Brain microvascular endothelial cell (primary cell): ENCODE results near the gene NAA25.

ENCODE experiments used
- DNase-seq: peaks from one replicate; pipeline ENCODE4 v3.0.0-alpha.2; 2020
- H3K27ac ChIP-seq: fragments of 250-450 bp; sonication (Bioruptor Pico); 2 replicates; pipeline ENCODE4 v1.5.1; 2020; ENCODE audit warnings: mild to moderate bottlenecking, moderate library complexity
- H3K27me3 ChIP-seq: fragments of 250-450 bp; sonication (Bioruptor Pico); replicated peaks from 2 replicates; pipeline ENCODE4 v1.5.1; 2020; ENCODE audit warnings: mild to moderate bottlenecking
- H3K36me3 ChIP-seq: fragments of 250-450 bp; sonication (Bioruptor Pico); replicated peaks from 2 replicates; pipeline ENCODE4 v1.5.1; 2020; ENCODE audit warnings: mild to moderate bottlenecking
- H3K4me3 ChIP-seq: 2 replicates; pipeline ENCODE4 v1.5.1; 2011; ENCODE audit warnings: low read depth, mild to moderate bottlenecking, control low read depth, low read length, moderate library complexity
- CTCF ChIP-seq: IDR thresholded peaks from 2 replicates; pipeline ENCODE4 v1.5.1; 2011; ENCODE audit warnings: low read depth, mild to moderate bottlenecking, moderate library complexity, low read length, control low read depth, inconsistent platforms; ENCODE audit errors: missing control alignments
- in situ Hi-C: cut with HindIII; loops from 2 replicates; pipeline ENCODE4 v1.10.0; 2017; ENCODE audit warnings: low sequenced_read_pairs, low pct_ligation_motif_present

NAA25 gene

GRCh38 chr12:112108202-112109079, at the start of gene NAA25:
NAA25 (minus strand) TSS chr12:112108783; CDS start chr12:112108773, 10 bp downstream.
- peaks cover 2% of the 10 kb centered on the region for H3K36me3 ChIP-seq
- no peaks in the 10 kb centered on the region for H3K27me3 ChIP-seq
- in situ Hi-C loops = no loop called here
- no peak for TF ChIP-seq CTCF
- peak within 1 kb of the TSS; percentile 68 for H3K27ac ChIP-seq
- peak; percentile 83 for DNase-seq
- peak within 1 kb of the TSS; percentile 96 for H3K4me3 ChIP-seq

- DNase-seq = no peak
- no peak for TF ChIP-seq CTCF
- in situ Hi-C loops = no loop called here
- H3K36me3 ChIP-seq = peaks cover 57% of the 10 kb centered on the region
- H3K27me3 ChIP-seq = no peaks in the 10 kb centered on the region
- H3K4me3 ChIP-seq = no peak overlapping the region
- H3K27ac ChIP-seq = no peak overlapping the region
Measured at GRCh38 chr12:112153893-112154219, 45.3 kb upstream of the NAA25 start.

- H3K4me3 ChIP-seq = no peak overlapping the region
- H3K27ac ChIP-seq = no peak overlapping the region
- DNase-seq = no peak
- in situ Hi-C loops = no loop called here
- no peaks in the 10 kb centered on the region for H3K27me3 ChIP-seq
- H3K36me3 ChIP-seq = peaks cover 57% of the 10 kb centered on the region
- TF ChIP-seq CTCF = no peak
Measured at GRCh38 chr12:112153181-112153892, 44.8 kb upstream of the NAA25 start.

GRCh38 chr12:112151766-112152541, 43.4 kb upstream of the NAA25 start:
- TF ChIP-seq CTCF = no peak
- H3K4me3 ChIP-seq = no peak overlapping the region
- peaks cover 59% of the 10 kb centered on the region for H3K36me3 ChIP-seq
- no peaks in the 10 kb centered on the region for H3K27me3 ChIP-seq
- DNase-seq = no peak
- H3K27ac ChIP-seq = no peak overlapping the region
- in situ Hi-C loops = no loop called here

GRCh38 chr12:112149596-112149995, 41.0 kb upstream of the NAA25 start:
- H3K4me3 ChIP-seq = no peak overlapping the region
- no peak for TF ChIP-seq CTCF
- H3K36me3 ChIP-seq = peaks cover 73% of the 10 kb centered on the region
- in situ Hi-C loops = no loop called here
- DNase-seq = no peak
- H3K27ac ChIP-seq = no peak overlapping the region
- H3K27me3 ChIP-seq = no peaks in the 10 kb centered on the region
